A673 (cell line): ENCODE data around the gene EFNA3.

Experiments
- EZH2 ChIP-seq: fragments of 200-600 bp; sonication (generic); IDR thresholded peaks from 2 replicates; pipeline ENCODE4 v1.6.1; 2017; ENCODE audit warnings: borderline replicate concordance, low read depth, mild to moderate bottlenecking, mixed read lengths, antibody characterized with exemption, low read length; ENCODE audit not compliant: poor library complexity, severe bottlenecking
- TF ChIP-seq, protein P1 (sequence below): fragments of 300-800, 200-600 bp; sonication (generic); conservative IDR thresholded peaks from 2 replicates; pipeline ENCODE4 v1.5.1; 2017; ENCODE audit warnings: low read depth, mild to moderate bottlenecking, antibody characterized with exemption, low read length, moderate library complexity, mixed read lengths

DNA sequence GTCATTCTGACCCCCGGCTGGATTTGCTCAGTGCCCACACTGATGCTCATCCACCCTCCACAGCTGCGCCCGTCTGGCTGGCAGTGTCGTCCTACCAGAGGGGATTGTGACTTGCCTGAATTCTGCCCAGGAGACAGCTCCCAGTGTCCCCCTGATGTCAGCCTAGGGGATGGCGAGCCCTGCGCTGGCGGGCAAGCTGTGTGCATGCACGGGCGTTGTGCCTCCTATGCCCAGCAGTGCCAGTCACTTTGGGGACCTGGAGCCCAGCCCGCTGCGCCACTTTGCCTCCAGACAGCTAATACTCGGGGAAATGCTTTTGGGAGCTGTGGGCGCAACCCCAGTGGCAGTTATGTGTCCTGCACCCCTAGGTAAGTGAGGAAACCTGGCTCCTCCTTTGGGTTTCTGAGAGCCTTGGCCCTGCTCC, 20.8 kb upstream of the EFNA3 start:
- TF ChIP-seq, protein P1, sequence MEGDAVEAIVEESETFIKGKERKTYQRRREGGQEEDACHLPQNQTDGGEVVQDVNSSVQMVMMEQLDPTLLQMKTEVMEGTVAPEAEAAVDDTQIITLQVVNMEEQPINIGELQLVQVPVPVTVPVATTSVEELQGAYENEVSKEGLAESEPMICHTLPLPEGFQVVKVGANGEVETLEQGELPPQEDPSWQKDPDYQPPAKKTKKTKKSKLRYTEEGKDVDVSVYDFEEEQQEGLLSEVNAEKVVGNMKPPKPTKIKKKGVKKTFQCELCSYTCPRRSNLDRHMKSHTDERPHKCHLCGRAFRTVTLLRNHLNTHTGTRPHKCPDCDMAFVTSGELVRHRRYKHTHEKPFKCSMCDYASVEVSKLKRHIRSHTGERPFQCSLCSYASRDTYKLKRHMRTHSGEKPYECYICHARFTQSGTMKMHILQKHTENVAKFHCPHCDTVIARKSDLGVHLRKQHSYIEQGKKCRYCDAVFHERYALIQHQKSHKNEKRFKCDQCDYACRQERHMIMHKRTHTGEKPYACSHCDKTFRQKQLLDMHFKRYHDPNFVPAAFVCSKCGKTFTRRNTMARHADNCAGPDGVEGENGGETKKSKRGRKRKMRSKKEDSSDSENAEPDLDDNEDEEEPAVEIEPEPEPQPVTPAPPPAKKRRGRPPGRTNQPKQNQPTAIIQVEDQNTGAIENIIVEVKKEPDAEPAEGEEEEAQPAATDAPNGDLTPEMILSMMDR, result 0 out of 2 replicates have a peak, but pooled peaks have one; percentile 14
- TF ChIP-seq EZH2, result no peak
